K562 (cell line): Measurements from ENCODE around the gene FOLR2. TPM values are rescaled to one million over a fixed set of nuclear protein-coding genes. Genes with fewer than 3 reads are reported as not detected.
A peak's percentile ranks its signal among the peaks of the same experiment; 100 is the strongest.

ENCODE experiments used
- ATAC-seq: fragments of 200-7000 bp; cut with Tn5 transposase; 3 replicates; pipeline ENCODE4 v1.9.1; 2020; ENCODE audit warnings: moderate library complexity
- BruUV-seq: library from RNA; stranded (reverse); fragments of 400-500 nt; replicated peaks from 2 replicates; lab custom pipeline; 2021; lab: Mats Ljungman, UMichigan
- CTCF ChIA-PET: fragments of 300-600 bp; formaldehyde crosslinking; extraction: SDS; loops from one replicate; lab custom pipeline; 2021; ENCODE audit warnings: low intra/inter-chr PET ratio; lab: Yijun Ruan, JAX
- POLR2A ChIA-PET: fragments of 300-600, 350-650 bp; sonication (Branson Sonifier 250); formaldehyde crosslinking; extraction: SDS; loops from one replicate; lab custom pipeline; 2021; ENCODE audit warnings: antibody characterized with exemption, inconsistent platforms; lab: Yijun Ruan, JAX
- DNase-seq, 4 experiments: peaks; one replicate each; pipeline versions ENCODE4 v3.0.0 to v3.0.0-alpha.2; 2011 to 2018; ENCODE audit warnings: low spot score in 3 of 4, mixed read lengths in 3 of 4; ENCODE audit errors: extremely low read depth in 1 of 4
- FAIRE-seq: peaks from 2 replicates; lab custom pipeline; 2011; peaks lifted over from hg19 to GRCh38; lab: Jason Lieb, UNC
- H2AFZ ChIP-seq: 2 replicates; pipeline ENCODE4 v1.6.0; 2011; ENCODE audit warnings: low read depth, low read length, control low read depth, inconsistent platforms
- H3K27ac ChIP-seq: fragments of 200-600 bp; 3 replicates; pipeline ENCODE4 v1.8.0; 2011; ENCODE audit warnings: low read depth, mild to moderate bottlenecking, control low read depth, inconsistent platforms, low read length, moderate library complexity, mixed read lengths; ENCODE audit errors: extremely low read depth
- H3K27me3 ChIP-seq, 2 experiments: fragments of 300-600 bp in 1 of 2; 2 replicates in 1 of 2; 3 replicates in 1 of 2; pipeline versions ENCODE4 v1.6.0 to v1.8.0; 2011; ENCODE audit warnings: inconsistent platforms in 2 of 2, low read length in 2 of 2, mild to moderate bottlenecking in 1 of 2, mixed read lengths in 1 of 2, moderate library complexity in 1 of 2; ENCODE audit not compliant: control insufficient read depth in 2 of 2, insufficient read depth in 2 of 2
- H3K36me3 ChIP-seq: fragments of 300-600 bp; 3 replicates; pipeline ENCODE4 v1.8.0; 2011; ENCODE audit warnings: mild to moderate bottlenecking, low read length, inconsistent platforms; ENCODE audit not compliant: control insufficient read depth, insufficient read depth
- H3K4me1 ChIP-seq, 2 experiments: fragments of 200-600 bp in 1 of 2; replicated peaks in 1 of 2; 2 replicates in 1 of 2; 3 replicates in 1 of 2; pipeline versions ENCODE4 v1.5.1 to v1.8.0; 2011; ENCODE audit warnings: inconsistent platforms in 2 of 2, low read length in 2 of 2, mild to moderate bottlenecking in 1 of 2, mixed read lengths in 1 of 2, moderate library complexity in 1 of 2; ENCODE audit not compliant: control insufficient read depth in 2 of 2, insufficient read depth in 2 of 2
- H3K4me2 ChIP-seq: 2 replicates; pipeline ENCODE4 v1.6.1; 2011; ENCODE audit warnings: low read length, control low read depth, inconsistent platforms, mixed read lengths; ENCODE audit not compliant: insufficient read depth
- H3K4me3 ChIP-seq: fragments of 200-600 bp; sonication (generic), shearing (Covaris generic); 2 replicates; pipeline ENCODE4 v1.5.1; 2016; ENCODE audit warnings: control low read depth, inconsistent platforms
- H3K79me2 ChIP-seq: fragments of 200-600 bp; 3 replicates; pipeline ENCODE4 v1.8.0; 2011; ENCODE audit warnings: low read length, inconsistent platforms; ENCODE audit not compliant: control insufficient read depth, insufficient read depth
- H3K9ac ChIP-seq, 2 experiments: 2 replicates each; pipeline versions ENCODE4 v1.6.0 to v1.6.1; 2011; ENCODE audit warnings: low read depth in 2 of 2, low read length in 2 of 2, control low read depth in 1 of 2, inconsistent platforms in 1 of 2, mild to moderate bottlenecking in 1 of 2, mixed read lengths in 1 of 2; ENCODE audit not compliant: insufficient read depth in 1 of 2
- H3K9me1 ChIP-seq: one replicate; pipeline ENCODE4 v1.6.0; 2011; ENCODE audit warnings: inconsistent platforms, mild to moderate bottlenecking, low read length, moderate library complexity; ENCODE audit not compliant: control insufficient read depth, insufficient read depth
- H3K9me3 ChIP-seq: replicated peaks from 2 replicates; pipeline ENCODE4 v1.5.1; 2011; ENCODE audit warnings: low read depth, low read length, inconsistent platforms; ENCODE audit not compliant: control insufficient read depth, insufficient read depth
- H4K20me1 ChIP-seq: replicated peaks from 2 replicates; pipeline ENCODE4 v1.6.1; 2011; ENCODE audit warnings: low read length, inconsistent platforms, mixed read lengths; ENCODE audit not compliant: control insufficient read depth, insufficient read depth
- CREB5 ChIP-seq: fragments of 250-450 bp; sonication (Bioruptor Pico); IDR thresholded peaks from 2 replicates; pipeline ENCODE4 v1.5.0; 2020; ENCODE audit warnings: mild to moderate bottlenecking
- HDAC8 ChIP-seq: fragments of 450-650 bp; IDR thresholded peaks from 2 replicates; pipeline ENCODE4 v1.6.1; 2016; ENCODE audit warnings: mild to moderate bottlenecking, missing genetic modification characterization, moderate library complexity, missing compliant biosample characterization
- HIVEP1 ChIP-seq: fragments of 250-450 bp; sonication (Bioruptor Pico); IDR thresholded peaks from 2 replicates; pipeline ENCODE4 v1.4.0; 2020; ENCODE audit warnings: mild to moderate bottlenecking
- MCM3 ChIP-seq: fragments of 450-650 bp; IDR thresholded peaks from 2 replicates; pipeline ENCODE4 v1.6.1; 2016
- MCM7 ChIP-seq, 2 experiments: fragments of 450-650 bp; IDR thresholded peaks; 2 replicates each; pipeline ENCODE4 v1.6.1; 2016 to 2018
- PYGO2 ChIP-seq: fragments of 450-650 bp; IDR thresholded peaks from 2 replicates; pipeline ENCODE4 v1.6.1; 2016; ENCODE audit warnings: mild to moderate bottlenecking, missing genetic modification characterization, moderate library complexity, missing compliant biosample characterization
- RBFOX2 ChIP-seq: fragments of 200-400 bp; formaldehyde crosslinking; IDR thresholded peaks from 2 replicates; pipeline ENCODE4 v1.6.1; 2017; ENCODE audit warnings: low read depth, mild to moderate bottlenecking, low read length, moderate library complexity
- RBM15 ChIP-seq: fragments of 200-400 bp; formaldehyde crosslinking; IDR thresholded peaks from 2 replicates; pipeline ENCODE4 v1.6.1; 2018; ENCODE audit warnings: mild to moderate bottlenecking, low read length, moderate library complexity; ENCODE audit not compliant: insufficient read depth
- RCOR1 ChIP-seq, 2 experiments: IDR thresholded peaks; 2 replicates each; pipeline ENCODE4 v1.6.1; 2012; ENCODE audit warnings: low read depth in 2 of 2, low read length in 2 of 2, borderline replicate concordance in 1 of 2, improper control_type of control experiment in 1 of 2
- SIRT6 ChIP-seq: IDR thresholded peaks from one replicate; pipeline ENCODE4 v1.6.1; 2012; ENCODE audit warnings: low read depth, mild to moderate bottlenecking, control low read depth, inconsistent platforms, low read length, moderate library complexity
- ZNF324 ChIP-seq: fragments of 250-450 bp; sonication (Bioruptor Pico); IDR thresholded peaks from 2 replicates; pipeline ENCODE4 v1.4.0; 2020; ENCODE audit warnings: mild to moderate bottlenecking
- ZNF384 ChIP-seq: IDR thresholded peaks from 2 replicates; pipeline ENCODE4 v1.6.1; 2012; ENCODE audit warnings: low read depth, low read length, improper control_type of control experiment
- ZNF431 ChIP-seq: sonication (generic); formaldehyde crosslinking; IDR thresholded peaks from 2 replicates; pipeline ENCODE4 v1.8.0; 2022; ENCODE audit warnings: mild to moderate bottlenecking, missing genetic modification reagents
- ZNF445 ChIP-seq: fragments of 250-450 bp; sonication (Bioruptor Pico); IDR thresholded peaks from 2 replicates; pipeline ENCODE4 v1.4.0; 2020; ENCODE audit warnings: low read depth, mild to moderate bottlenecking, moderate library complexity
- ZNF668 ChIP-seq: fragments of 250-450 bp; sonication (Bioruptor Pico); IDR thresholded peaks from 2 replicates; pipeline ENCODE4 v1.8.0; 2022; ENCODE audit warnings: mild to moderate bottlenecking, inconsistent platforms
- WGBS: fragments of 100-300 bp; shearing (Covaris generic); methylation state at CpG from one replicate; pipeline ENCODE4 v1.1.6; 2016; ENCODE audit warnings: low coverage, mixed read lengths; ENCODE audit not compliant: insufficient coverage; ENCODE audit errors: missing lambda C conversion rate; 5-methylcytosine and 5-hydroxymethylcytosine counted together
- in situ Hi-C: fragments of 300-500 bp; cut with MboI; formaldehyde crosslinking; loops from 4 replicates; pipeline ENCODE4 v1.15.0; 2018; ENCODE audit warnings: inconsistent platforms, mixed read lengths
- intact Hi-C: fragments of 100-400 bp; cut with micrococcal nuclease; formaldehyde crosslinking; loops from 2 replicates; pipeline ENCODE4 v1.14.2; 2022
- polyA plus RNA-seq, 8 experiments: library from polyadenylated mRNA; depleted of rRNA in 4 of 8; stranded (reverse) in 5 of 8; unstranded in 3 of 8; fragments of >200 nt; fragmentation: Nextera tagmentation in 2 of 8; fragmentation: Illumina TruSeq in 1 of 8; extraction: Ambion mirVana in 2 of 8; extraction: Trizol in 1 of 8; gene quantifications; 2 replicates each; pipeline versions ENCODE4 v1.2.1 to v1.2.3, GENCODE V29; 2011 to 2014; ENCODE audit warnings: inconsistent platforms in 1 of 8, missing spikeins in 1 of 8
- total RNA-seq, 7 experiments: library from RNA; depleted of rRNA in 6 of 7; stranded (reverse); fragments of >200 nt in 6 of 7; fragmentation: Illumina TruSeq in 2 of 7; extraction: Trizol in 2 of 7; gene quantifications; 2 replicates each; pipeline versions ENCODE4 v1.2.1 to v1.2.3, GENCODE V29; 2011 to 2021; ENCODE audit warnings: low replicate concordance in 1 of 7

The FOLR2 gene
- total and polyA plus RNA-seq, 9 of the 15 experiments (the other 6 are each of a cell fraction or from before 2014, with no cell fraction given), result 0.27 TPM; not detected in 8

GRCh38 chr11:72244361-72245262, 28.0 kb downstream of the FOLR2 start:
- H3K27me3 ChIP-seq, result peaks cover 25 to 36% of the 10 kb centered on the region in 2 experiments
- WGBS, result 14% methylated on average over 30 of the region's 46 CpGs

GRCh38 chr11:72245263-72245816, 28.7 kb downstream of the FOLR2 start:
- no TSS peak for BruUV-seq
- in situ Hi-C loops (no loop called here), intact Hi-C loops (no loop called here)
- POLR2A ChIA-PET, result interaction anchor here (2.2 kb wide), 1 partner anchor 10 kb away, joined by 9 read pairs; no protein-coding TSS in a partner anchor
- no peak overlapping the region for H3K27ac ChIP-seq
- H3K4me2 ChIP-seq, result no peak overlapping the region
- H3K36me3 ChIP-seq, result no peaks in the 10 kb centered on the region
- H3K27me3 ChIP-seq, result peaks cover 25 to 43% of the 10 kb centered on the region in 2 experiments
- no peak for FAIRE-seq
- peaks cover 0 to 14% of the 10 kb centered on the region in 2 experiments; a peak in 2 of 5 replicates for H3K4me1 ChIP-seq
- no peak overlapping the region for H2AFZ ChIP-seq
- no peak for ATAC-seq
- CTCF ChIA-PET, result no interaction called here
- H3K79me2 ChIP-seq, result no peaks in the 10 kb centered on the region
- H3K9me1 ChIP-seq, result no peaks in the 10 kb centered on the region
- no peak for DNase-seq
- 4% methylated on average over 17 of the region's 19 CpGs for WGBS
- H3K9ac ChIP-seq, result no peak overlapping the region; a peak in 1 of 4 replicates
- H3K4me3 ChIP-seq, result no peak overlapping the region
- H3K9me3 ChIP-seq, result no peaks in the 10 kb centered on the region
- H4K20me1 ChIP-seq, result no peaks in the 10 kb centered on the region
- TF ChIP-seq HDAC8 (no peak), PYGO2 (tag) (no peak), HIVEP1 (no peak), ZNF431 (no peak), ZNF668 (CRISPR knock-in tag) (no peak), RBM15 (no peak), CREB5 (CRISPR knock-in tag) (no peak), SIRT6 (no peak), RBFOX2 (no peak), ZNF384 (no peak), ZNF324 (CRISPR knock-in tag) (no peak), ZNF445 (CRISPR knock-in tag) (no peak)

More at GRCh38 chr11:72244361-72245262, 28.0 kb downstream of the FOLR2 start:
- BruUV-seq, result no TSS peak
- H3K9ac ChIP-seq, result no peak overlapping the region; a peak in 1 of 4 replicates
- no peak; the same call in 2 of the 3 replicates for ATAC-seq
- H4K20me1 ChIP-seq, result no peaks in the 10 kb centered on the region
- H2AFZ ChIP-seq, result no peak overlapping the region
- ChIA-PET POLR2A (interaction anchor here (2.2 kb wide), 1 partner anchor 9 kb away, joined by 9 read pairs; no protein-coding TSS in a partner anchor), CTCF (no interaction called here)
- no peak overlapping the region for H3K27ac ChIP-seq
- no peak for DNase-seq
- no peak for FAIRE-seq
- no peaks in the 10 kb centered on the region for H3K9me1 ChIP-seq
- in situ Hi-C loops, result no loop called here
- intact Hi-C loops, result no loop called here
- TF ChIP-seq RCOR1 (IDR thresholded peaks at IDR 0.05; ENCODE audit: borderline replicate concordance in 1 of 2, low read depth in 2 of 2, low read length in 2 of 2) (no peak), MCM3 (peak; percentile 85), MCM7 (IDR thresholded peaks at IDR 0.05) (0 out of 4 replicates have a peak, but pooled peaks of 1 of the 2 experiments have one; percentile 71)
- H3K4me2 ChIP-seq, result no peak overlapping the region
- H3K4me1 ChIP-seq, result peaks cover 0 to 17% of the 10 kb centered on the region in 2 experiments; a peak in 2 of 5 replicates
- no peak overlapping the region for H3K4me3 ChIP-seq
- H3K79me2 ChIP-seq, result no peaks in the 10 kb centered on the region
- H3K36me3 ChIP-seq, result no peaks in the 10 kb centered on the region
- H3K9me3 ChIP-seq, result no peaks in the 10 kb centered on the region
